Stimulated activated CD4-positive, alpha-beta T cell treated with anti-CD3 and anti-CD28 coated beads, Interleukin-1b, Interleukin-23, amount 100 ng/mL, for 1 hour (primary cell): Measurements from ENCODE around the gene AMBP.

ENCODE experiments used
- DNase-seq, 2 donors: peaks; one replicate each; pipeline ENCODE4 v3.0.0-alpha.2; 2020; ENCODE audit warnings: low read depth in 2 of 2

AMBP gene

DNA sequence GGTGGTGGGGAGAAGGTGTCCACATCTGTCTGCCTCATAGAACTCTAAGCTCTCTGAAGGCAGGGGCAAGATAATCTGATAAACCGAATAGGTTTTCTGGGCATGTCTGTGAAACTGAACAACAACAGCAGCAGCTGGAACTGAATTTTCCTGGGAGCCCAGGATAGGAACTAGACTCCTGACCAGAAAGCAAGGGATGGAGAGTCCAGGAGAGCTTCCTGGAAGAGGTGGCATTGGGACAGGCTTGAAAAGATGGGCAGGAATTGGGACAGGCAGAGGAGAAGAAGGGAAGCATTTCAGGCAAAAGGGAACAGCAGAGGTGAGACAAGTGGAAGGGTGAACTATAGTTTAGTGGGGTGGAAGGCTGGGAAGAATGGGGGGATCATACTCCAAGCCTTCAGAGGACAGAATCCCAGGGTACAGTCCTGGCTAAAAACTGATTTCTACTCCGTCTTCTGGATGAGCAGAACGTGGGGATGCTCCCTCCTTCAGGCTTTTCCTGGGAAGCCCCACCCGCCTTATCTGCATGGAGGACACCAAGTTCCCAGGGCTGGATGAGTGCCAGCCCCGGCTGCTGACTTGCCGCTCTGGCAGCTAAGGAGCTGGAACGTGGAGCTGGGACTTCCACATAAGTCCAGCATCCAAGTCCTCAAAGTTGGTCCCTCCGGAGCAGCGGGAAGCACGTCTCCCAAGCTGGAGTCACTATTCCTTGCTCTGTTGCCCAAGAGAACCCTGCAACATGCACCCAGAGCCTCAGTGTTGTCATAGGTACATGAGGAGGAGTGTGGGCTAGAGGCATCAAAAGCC lies 34.9 kb upstream of the AMBP start:
- no peak for DNase-seq

- no peak for DNase-seq
Measured at GRCh38 chr9:114112325-114112724, 34.2 kb upstream of the AMBP start.

GRCh38 chr9:114110180-114110579 lies 32.1 kb upstream of the AMBP start:
- no peak for DNase-seq

GRCh38 chr9:114109124-114109523 lies 31.0 kb upstream of the AMBP start:
- no peak for DNase-seq

DNA sequence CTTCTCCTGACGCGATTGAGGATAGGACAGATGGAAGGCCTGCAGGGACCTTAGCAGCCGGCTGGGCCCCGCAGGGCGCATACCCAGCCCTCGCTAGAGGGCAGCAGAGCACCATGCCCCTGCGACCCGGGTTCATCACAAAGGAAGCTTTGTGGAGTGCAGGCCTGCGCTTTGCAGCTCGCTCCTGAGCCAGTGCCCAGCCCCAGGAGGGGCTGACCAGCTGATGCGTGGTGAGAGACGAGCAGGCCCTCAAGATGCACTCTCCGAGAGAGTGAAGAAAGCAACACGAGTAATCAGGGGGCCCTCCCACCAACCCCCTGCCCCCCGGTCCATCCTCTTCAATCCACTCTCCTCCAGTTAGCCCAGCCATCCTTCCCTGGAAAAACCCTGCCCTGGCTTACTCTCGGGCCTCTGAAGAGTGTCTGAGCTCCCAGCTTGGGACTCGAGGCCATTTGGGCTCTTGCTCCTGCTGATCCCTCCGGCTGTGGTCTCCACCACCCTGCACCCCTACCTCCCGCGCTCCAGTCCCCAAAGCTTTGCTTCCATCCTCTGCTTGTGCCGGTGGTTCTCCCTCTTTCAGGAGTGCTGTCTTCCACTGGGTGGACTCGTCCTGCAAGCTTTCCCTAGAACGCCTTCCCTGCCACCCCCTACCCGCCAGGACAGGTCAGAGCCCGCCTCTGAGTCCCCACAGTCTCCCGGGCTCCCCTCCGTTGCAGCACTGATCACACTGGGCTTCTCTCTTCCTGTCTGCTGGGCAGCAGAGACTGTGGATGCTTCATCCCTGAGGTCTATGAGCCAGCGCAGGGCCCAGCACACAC lies 30.1 kb upstream of the AMBP start:
- DNase-seq: peak in 1 of 2 donors; percentile 37

- DNase-seq: no peak
Measured at GRCh38 chr9:114107286-114108001, 29.3 kb upstream of the AMBP start.

- no peak for DNase-seq
Measured at GRCh38 chr9:114105236-114105635, 27.1 kb upstream of the AMBP start.

DNA sequence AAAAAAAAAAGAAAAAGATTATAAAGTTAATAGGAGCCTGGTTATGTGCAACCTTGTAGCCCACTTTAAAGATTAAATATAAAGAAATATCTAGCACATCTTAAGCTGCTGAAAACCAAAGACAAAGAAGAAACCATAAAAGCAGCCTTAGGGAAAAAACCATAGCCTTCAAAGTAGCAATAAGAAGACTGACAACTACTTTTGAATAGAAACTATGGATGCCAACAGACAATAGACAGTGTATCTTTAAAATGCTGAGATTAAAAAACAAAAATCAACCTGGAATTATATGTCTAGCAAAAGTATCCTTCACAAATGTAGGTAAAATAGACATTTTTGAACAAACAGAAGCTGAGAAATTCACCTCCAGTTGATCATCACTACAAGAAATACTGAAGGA lies 24.4 kb upstream of the AMBP start:
- DNase-seq: no peak

GRCh38 chr9:114100536-114100935 lies 22.4 kb upstream of the AMBP start:
- DNase-seq: no peak

- DNase-seq: no peak
Measured at GRCh38 chr9:114099669-114100270, 21.7 kb upstream of the AMBP start.

DNA sequence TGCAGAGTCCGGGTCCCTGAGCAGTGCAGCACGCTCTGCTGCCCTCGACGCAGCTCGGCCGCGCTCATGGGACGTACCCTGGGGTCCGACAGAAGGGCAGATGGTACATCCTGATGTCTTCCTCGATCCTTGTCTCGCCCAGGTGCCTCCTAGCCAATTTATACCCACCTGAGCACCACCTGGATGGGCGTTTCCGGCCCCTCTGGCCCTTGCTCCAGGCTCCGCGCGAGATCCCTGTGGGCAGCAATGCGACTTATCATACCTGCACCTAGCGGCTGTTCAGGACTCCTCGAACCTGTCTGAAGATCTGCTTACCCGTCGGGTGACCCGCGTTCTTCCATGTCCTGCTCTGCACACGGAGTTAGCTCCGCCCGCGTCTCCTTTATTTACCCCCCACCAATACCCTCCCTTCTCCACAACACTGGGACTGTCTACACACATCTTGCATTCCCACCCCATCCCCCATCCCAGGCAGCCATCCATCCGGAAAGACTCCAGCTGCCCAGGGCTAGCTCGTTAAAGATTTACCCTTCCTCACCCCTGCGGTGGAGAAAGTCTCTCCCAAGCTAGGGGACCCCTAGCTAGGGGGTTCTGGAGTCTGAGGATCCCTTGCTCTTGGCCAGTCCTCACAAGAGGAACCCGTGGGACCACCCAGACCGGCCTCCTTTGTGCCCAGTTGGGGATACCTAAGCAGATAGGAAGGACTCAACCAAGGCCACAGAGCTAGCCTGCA lies 21.0 kb upstream of the AMBP start, which contains the start of gene KIF12:
Gene KIF12, minus strand, starts transcription at position 357 of the 733 bp plus-strand sequence. Its CDS starts 16 bp downstream, at position 341.
- DNase-seq: no peak

GRCh38 chr9:114098021-114098935 lies 20.2 kb upstream of the AMBP start:
- DNase-seq: no peak

DNA sequence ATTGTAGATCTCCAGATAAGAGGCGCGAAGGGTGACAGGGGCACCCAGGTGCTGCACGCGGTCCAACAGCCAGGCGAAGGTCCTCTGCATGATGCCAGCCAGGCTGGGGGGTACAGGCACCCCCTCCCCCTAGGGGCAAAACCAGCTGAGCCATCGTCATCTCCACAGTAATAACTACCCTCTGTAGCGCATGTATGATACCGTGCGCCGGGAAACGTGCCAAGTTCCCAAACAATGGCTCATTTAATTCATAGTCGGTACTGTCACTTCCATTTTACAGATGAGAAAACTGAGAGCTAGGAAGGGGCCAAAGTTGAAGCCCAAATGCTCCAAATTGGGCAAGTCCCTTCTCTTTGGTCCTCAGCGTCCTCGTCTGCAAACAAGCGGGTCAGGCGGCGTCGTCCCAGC lies 19.5 kb upstream of the AMBP start:
- DNase-seq: no peak

- no peak for DNase-seq
Measured at GRCh38 chr9:114096866-114097612, 18.9 kb upstream of the AMBP start.

GRCh38 chr9:114096041-114096511 lies 18.0 kb upstream of the AMBP start:
- no peak for DNase-seq

GRCh38 chr9:114094971-114095370 lies 16.9 kb upstream of the AMBP start:
- DNase-seq: no peak

GRCh38 chr9:114093761-114094505 lies 15.8 kb upstream of the AMBP start:
- no peak for DNase-seq

GRCh38 chr9:114093031-114093471 lies 15.0 kb upstream of the AMBP start:
- no peak for DNase-seq
